ENCODE data around the gene ACBD6. TPM values are rescaled to one million over a fixed set of nuclear protein-coding genes. Genes with fewer than 3 reads are reported as not detected.
A peak's percentile ranks its signal among the peaks of the same experiment; 100 is the strongest.

Gene ACBD6
- total and polyA plus RNA-seq, 7 donors, result 12.6 to 20.4 (median 17.3) TPM

GRCh38 chr1:180530501-180530900 lies 28.1 kb upstream of the ACBD6 start:
- intact Hi-C loops (cut with DNase I), result loop anchor here (5.0 to 10.0 kb wide), 2 partner anchors 94 to 332 kb away; no protein-coding TSS in a partner anchor
- Histone ChIP-seq H3K27me3 (ENCODE audit: insufficient read depth in 3 of 3, low read length in 2 of 3) (no peaks in the 10 kb centered on the region), H3K9me3 (no peaks in the 10 kb centered on the region), H3K27ac (peak overlapping the region; percentile 46), H3K4me3 (no peak overlapping the region), H3K36me3 (ENCODE audit: insufficient read depth in 1 of 2, low read depth in 1 of 2) (no peaks in the 10 kb centered on the region), H3K4me1 (peaks cover 6% of the 10 kb centered on the region)
- no peak for TF ChIP-seq CTCF (IDR thresholded peaks at IDR 0.05)
- WGBS, 3 donors, result 51 to 55% (median 54%) methylated on average over 5 of the region's 5 CpGs
- peak in 2 of 4 donors; percentile 15 to 32 for ATAC-seq
- DNase-seq, result no peak

GRCh38 chr1:180528868-180529470 lies 26.6 kb upstream of the ACBD6 start:
- Histone ChIP-seq H3K36me3 (ENCODE audit: insufficient read depth in 1 of 2, low read depth in 1 of 2) (no peaks in the 10 kb centered on the region), H3K27me3 (ENCODE audit: insufficient read depth in 3 of 3, low read length in 2 of 3) (no peaks in the 10 kb centered on the region), H3K9me3 (no peaks in the 10 kb centered on the region), H3K4me1 (peaks cover 6% of the 10 kb centered on the region), H3K27ac (no peak overlapping the region), H3K4me3 (no peak overlapping the region)
- intact Hi-C loops (cut with DNase I), result no loop called here
- ATAC-seq, result peak in 3 of 4 donors; percentile 30 to 80 (median 53)
- TF ChIP-seq CTCF (IDR thresholded peaks at IDR 0.05), result no peak
- DNase-seq, result no peak
- 75 to 86% (median 81%) methylated on average over 11 of the region's 11 CpGs for WGBS, 3 donors

- WGBS, 3 donors, result 35 to 55% (median 39%) methylated on average over 5 of the region's 5 CpGs
- H3K9me3 ChIP-seq, result no peaks in the 10 kb centered on the region
- H3K27me3 ChIP-seq (ENCODE audit: insufficient read depth in 3 of 3, low read length in 2 of 3), result no peaks in the 10 kb centered on the region
- intact Hi-C loops (cut with DNase I), result no loop called here
- TF ChIP-seq CTCF (IDR thresholded peaks at IDR 0.05), result no peak
- no peak overlapping the region for H3K27ac ChIP-seq
- H3K4me1 ChIP-seq, result peaks cover 12% of the 10 kb centered on the region
- H3K4me3 ChIP-seq, result no peak overlapping the region
- H3K36me3 ChIP-seq (ENCODE audit: insufficient read depth in 1 of 2, low read depth in 1 of 2), result no peaks in the 10 kb centered on the region
- ATAC-seq, result peak; percentile 44 to 81 (median 64)
- DNase-seq, result no peak
These were observed 24.8 kb upstream of the ACBD6 start for GRCh38 chr1:180527101-180527669.

GRCh38 chr1:180525715-180526039 lies 23.3 kb upstream of the ACBD6 start:
- WGBS, 3 donors, result 43 to 55% (median 47%) methylated on average over 2 of the region's 2 CpGs
- intact Hi-C loops (cut with DNase I), result no loop called here
- Histone ChIP-seq H3K36me3 (ENCODE audit: insufficient read depth in 1 of 2, low read depth in 1 of 2) (no peaks in the 10 kb centered on the region), H3K27ac (no peak overlapping the region), H3K4me3 (no peak overlapping the region), H3K9me3 (no peaks in the 10 kb centered on the region), H3K27me3 (ENCODE audit: insufficient read depth in 3 of 3, low read length in 2 of 3) (no peaks in the 10 kb centered on the region), H3K4me1 (peaks cover 21% of the 10 kb centered on the region)
- no peak for TF ChIP-seq CTCF (IDR thresholded peaks at IDR 0.05)
- DNase-seq, result no peak
- ATAC-seq, result no peak
